ENCODE results near the gene PPP4R2.
A peak's percentile ranks its signal among the peaks of the same experiment; 100 is the strongest.
"Not testable (repeated sequence)": the region's sequence is repeated elsewhere in the genome, so short reads cannot be mapped to it uniquely, and the experiment has no call there.

Gene PPP4R2

DNA sequence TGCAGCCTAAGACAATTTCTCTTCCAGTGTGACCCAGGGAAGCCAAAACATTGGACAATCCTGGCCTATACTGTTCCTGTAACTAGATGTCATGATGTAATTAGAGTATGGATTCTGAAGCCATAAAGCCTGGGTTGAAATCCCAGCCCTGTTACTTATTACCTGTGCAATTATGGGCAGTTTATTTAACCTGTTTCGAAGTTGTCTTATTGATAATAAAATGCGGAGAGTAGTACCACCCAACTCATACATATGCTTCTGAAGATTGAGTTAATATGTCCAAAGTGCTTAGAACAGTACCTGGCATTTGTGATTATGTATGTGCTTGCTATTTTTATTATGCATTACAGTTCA lies 30.1 kb downstream of the PPP4R2 start:
- no peak for DNase-seq

DNA sequence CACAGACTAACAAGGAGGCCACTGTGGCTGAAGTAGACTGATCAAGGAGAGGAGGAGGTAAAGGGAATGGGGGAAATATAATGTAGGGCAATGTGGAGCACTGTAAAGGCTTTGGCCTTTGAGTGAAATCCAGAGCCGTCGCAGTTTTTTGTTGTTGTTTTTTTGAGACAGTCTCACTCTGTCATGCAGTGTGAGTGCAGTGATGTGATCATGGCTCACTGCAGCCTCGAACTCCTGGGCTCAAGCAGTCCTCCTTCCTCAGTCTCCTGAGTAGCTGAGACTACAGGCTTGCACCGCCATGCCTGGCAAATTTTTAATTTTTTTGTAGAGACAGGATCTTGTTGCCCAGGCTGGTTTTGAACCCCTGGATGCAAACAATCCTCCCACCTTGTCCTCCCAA lies 32.2 kb downstream of the PPP4R2 start:
- DNase-seq, result no peak

DNA sequence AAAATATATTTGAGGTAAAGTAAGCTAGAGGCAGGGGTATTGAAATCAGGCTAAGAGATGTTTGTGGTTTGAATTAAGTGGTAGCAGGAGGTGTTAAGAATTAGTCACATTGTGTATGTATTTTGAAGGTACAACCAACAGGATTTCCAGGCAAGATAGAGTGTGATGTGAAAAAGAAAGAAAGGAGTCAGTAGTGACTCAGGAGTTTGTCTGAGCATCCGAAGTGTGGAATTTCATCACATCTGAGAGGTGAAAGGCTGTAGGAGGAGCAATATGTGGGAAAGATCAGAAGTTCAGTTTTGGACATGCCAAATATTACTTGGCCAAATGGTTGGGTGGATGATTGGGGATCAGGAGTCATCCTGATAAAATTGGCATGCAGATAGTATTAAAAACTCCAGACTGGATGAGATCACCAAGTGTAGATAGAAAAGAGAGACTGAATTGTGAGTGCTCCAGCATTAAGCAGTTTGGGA lies 32.7 kb downstream of the PPP4R2 start:
- peak in 1 of 2 donors; percentile 30 for DNase-seq

DNA sequence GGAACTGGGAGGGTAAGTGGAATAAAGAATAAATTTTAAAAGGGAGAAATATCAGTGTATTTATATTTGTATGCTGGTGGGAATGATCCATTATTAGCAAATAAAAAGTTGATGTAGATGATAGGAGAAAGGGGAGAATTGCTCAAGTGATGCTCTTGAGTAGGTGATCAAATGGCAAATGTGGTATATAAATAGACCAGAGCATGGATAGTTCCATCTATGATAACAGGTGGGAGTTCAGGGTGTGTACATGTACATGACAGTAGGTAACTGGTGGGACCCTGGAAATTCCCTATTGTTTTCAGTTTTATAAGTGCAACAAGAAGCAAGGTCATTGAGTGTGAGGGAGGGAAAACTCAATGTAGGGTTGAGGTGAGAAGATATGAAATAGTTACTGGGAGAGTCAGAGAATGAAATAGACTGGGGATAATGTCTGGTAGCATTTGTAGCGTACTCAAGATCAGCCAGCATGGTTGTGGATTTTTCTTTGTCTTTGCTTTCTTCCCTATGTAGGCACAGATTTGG lies 33.5 kb downstream of the PPP4R2 start:
- DNase-seq, result no peak

DNA sequence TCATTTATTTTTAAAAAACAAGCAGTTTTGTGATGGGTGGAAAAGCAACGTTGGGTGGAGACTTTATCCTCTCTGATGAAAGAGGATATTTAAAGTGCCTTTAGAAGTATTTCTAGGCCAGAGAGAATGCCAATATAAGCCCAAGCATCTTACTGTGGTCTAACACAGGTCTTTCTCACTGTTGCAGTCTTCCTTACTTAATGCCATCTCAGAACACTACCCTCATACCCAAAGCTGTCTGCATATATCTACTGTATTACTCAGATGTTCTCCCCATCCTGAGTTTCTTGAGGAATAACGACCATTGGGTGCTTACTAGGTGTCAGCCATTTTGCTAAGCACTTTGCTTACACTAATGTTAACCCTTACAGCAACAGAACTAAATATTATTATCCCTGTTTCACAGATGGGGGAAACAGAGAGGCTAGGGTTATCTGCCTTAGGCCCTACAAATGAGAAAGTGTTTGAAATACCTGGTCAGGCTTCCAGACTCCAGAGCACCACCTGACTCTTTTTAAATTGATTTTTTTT lies 35.0 kb downstream of the PPP4R2 start:
- no peak for DNase-seq

DNA sequence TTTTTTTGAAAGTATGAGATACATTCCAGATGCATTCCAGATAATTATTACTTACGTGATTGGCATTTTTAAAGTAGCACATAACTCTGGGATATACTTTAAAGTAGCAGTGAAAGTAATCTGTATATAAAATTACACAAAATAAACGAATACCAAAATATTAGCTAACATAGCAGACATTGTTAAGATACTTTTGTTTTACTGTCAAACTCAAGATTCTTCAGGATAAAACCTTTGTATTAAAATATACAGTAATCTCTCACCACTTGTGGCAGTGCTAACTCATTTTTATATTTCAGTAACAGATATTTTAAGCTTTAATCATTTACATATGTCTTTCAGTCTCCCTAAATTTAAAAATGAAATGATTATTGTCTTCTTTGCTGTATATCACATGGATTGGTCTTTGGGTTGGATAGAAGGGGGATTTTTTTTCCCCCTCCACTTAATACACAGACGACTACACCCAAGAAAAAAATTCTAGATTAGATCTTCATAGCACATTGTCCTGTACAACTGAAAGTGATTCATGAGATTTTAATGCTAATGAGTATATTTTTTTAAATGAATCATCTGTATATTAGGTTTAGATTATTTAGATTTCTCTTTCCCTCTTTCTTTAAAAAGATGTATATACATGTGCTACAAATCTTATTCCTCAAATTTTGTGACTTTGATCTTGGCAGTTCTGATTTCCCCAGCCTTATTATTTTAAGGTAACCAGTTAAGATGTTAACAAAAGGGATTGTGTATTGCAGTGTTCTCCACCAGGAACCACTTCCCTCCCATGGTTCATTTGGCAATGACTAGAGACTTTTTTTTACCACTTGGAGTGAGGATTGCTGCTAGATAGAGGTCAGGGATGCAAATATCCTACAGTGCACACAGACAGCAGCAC lies 40.3 kb downstream of the PPP4R2 start:
- no peak for DNase-seq

DNA sequence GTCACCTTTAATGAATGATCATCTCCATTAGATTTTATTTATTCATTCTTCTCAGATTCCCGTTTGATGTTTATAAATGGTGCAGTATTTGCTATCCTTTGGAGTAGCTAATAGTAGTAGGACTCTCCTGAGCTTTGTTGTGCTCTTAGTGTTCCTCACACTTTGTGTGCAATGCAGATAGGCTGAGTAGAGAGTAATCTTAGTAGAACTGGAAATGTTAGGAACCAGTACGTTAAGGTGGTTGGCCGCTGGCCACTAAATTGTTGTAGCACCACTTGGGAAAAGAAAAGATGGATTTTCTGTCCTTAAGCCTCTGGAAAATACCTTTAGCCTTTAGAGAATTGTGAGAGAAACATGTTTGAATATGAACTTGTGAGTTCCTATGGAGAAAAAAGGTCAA lies 44.9 kb downstream of the PPP4R2 start:
- DNase-seq, result no peak

DNA sequence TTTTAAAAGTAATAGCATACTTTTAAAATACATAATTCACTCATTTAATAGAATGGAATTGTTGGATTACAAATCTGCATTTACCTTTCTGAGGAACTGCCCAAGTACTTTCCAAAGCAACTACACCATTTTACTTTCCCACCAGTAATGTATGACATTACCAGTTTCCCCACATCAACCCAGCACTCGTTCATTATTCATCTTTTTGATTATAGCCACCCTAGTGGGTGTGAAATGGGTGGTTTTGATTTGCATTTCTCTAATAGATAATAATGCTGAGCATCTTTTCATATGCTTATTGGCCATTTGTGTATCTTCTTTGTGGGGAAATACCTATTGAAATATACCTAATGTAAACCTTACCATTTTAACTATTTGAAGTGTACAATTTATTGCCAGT lies 46.8 kb downstream of the PPP4R2 start:
- DNase-seq, result no peak

DNA sequence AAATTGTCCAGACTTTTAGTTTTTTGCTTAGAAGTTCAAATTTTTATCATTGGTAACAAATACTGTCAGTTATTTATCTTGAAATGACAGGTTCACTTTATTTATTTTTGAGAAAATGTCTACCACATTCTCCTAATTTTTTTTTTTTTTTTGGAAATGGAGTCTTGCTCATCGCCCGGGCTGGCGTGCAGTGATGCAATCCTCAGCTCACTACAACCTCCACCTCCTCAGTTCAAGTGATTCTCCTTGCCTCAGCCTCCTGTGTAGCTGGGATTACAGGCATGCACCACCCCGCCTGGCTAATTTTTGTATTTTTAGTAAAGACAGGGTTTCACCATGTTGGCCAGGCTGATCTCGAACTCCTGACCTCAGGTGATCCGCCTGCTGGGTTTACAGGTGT lies 48.8 kb downstream of the PPP4R2 start:
- no peak for DNase-seq

DNA sequence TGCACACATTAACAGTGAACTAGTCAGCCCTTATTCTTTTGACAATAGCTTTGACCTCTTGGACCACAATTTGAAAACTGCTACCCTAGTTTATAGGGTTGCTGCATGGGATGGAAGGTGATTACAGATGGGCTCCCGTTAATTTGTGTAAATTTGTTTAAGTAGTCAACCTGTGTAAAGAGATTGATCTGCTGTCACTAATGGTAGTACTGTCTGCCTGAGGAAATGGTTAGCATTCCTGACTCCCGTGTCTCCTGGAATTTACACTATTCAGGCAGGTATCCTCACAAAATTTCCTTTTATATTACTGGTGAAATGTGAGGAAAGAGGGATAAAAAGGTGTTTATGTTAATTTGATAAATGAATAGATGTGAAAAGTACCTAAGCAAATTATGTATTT lies 49.6 kb downstream of the PPP4R2 start:
- DNase-seq, result no peak

DNA sequence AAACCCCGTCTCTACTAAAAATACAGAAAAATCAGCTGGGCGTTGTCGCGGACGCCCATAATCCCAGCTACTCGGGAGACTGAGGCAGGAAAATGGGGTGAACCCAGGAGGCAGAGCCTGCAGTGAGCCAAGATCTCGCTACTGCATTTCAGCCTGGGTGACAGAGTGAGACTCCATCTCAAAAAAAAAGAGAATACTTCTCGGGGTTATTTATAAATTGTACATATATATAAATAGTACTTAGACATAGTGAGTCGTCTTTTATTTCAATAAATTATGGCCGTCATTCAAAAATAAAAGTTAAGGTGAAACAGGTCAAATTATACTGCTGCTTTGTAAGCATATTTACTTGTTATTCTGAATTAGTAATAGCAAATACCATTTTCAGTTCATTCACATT lies 52.7 kb downstream of the PPP4R2 start:
- DNase-seq, result no peak

DNA sequence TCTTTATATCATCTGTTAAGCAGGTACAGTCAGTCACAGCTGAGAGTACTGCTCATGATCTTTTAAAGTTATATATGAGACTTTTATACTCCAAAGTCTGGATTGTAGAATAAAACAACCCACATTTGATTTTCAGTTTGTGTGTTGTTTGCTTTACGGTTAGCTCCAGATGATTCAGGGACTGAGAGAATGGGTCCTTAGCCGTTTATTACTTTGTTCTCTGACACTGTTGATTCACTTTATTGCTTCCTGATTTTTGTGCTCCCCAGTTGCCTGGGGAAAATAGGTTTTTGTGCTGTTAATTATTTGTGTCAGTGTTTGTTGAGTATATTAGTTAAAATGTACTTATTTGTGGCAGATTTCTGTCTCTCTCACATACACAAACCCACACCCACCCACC lies 56.2 kb downstream of the PPP4R2 start:
- no peak for DNase-seq

DNA sequence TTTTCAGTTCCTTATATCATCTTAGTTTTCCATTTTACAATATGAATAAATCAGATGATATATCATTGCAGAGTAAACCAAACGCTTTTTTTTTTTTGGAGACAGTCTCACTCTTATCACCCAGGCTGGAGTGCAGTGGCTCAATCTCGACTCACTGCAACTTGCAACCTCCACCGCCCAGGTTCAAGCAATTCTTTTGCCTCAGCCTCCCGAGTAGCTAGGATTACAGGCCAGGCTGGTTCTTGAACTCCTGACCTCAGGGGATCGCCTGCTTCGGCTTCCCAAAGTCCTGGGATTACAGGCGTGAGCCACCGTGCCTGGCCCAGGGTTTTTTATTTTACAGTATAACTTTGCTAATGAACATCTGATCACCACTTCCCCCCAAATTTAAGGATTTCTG lies 59.0 kb downstream of the PPP4R2 start:
- DNase-seq, result no peak

DNA sequence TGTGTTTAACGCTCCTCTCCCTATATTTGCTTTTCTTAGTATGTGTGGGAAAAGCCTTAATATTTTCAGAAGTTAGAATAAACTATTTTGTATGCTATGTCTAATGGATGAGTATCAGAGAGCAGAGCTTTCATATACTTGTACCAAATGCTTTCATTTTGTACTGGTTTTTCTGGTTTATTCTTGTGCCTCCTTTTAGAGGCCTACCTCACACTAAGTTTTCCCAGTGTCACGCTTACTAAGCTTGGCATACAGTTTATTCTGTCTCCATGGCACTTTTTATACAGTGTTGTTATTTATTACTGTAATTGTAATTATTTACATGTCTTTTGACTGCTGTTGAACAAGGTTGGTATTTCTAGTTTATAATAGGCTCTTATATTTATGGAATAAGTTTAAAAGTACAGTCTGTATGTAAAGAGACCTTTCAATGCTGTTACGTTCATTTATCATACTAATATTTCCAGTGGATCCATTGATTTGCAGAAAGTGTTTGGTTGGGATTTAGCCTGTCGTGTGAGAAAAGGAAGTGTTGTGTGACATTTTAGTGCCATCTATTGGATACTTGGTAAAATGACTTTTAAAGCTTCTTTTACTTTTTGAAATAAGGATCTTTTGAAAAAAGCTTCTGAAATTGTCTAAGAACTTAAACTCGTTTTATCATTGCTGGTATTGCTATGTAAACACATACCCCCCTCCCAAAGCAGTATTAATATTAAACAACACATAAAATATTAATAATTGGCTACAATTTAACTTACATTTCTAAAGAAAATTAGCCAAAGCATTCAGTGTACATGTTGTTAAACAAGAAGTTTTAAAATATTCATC lies 59.6 kb downstream of the PPP4R2 start:
- peak in 1 of 2 donors; percentile 48 for DNase-seq

DNA sequence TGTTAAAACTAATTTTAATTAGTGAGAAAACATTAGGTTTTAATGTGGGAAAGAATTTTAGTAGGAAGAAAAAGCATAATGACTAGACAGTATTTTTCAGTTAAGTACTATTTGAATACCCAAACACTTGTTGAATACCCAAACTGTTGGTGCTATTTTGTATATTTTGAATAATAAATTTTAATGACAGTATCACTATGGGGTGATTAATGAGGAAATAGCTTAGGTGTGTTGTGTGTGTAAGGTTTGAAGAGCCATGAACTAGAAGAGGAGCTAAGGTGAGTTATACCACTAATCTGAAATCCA lies 60.2 kb downstream of the PPP4R2 start:
- no peak for DNase-seq

DNA sequence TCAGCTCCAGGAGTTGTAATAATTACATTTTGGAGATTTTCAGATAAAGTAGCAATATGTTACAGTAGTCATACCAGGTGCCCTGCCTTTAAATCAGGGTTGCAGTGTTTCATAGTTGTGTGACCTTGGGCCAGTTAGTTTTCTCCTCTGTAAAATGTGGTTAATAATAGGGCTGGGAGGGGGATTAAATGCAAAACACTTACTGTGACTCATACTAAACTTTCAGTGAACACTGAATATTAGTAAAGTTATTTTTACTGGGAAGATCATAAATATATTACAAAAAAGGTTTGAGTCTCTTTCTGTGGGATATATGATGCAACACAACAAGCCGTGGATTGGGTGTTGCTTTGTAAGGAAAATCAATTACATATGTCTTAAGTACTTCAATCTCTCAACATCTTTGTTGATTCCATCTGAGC lies 63.7 kb downstream of the PPP4R2 start:
- DNase-seq, result no peak

DNA sequence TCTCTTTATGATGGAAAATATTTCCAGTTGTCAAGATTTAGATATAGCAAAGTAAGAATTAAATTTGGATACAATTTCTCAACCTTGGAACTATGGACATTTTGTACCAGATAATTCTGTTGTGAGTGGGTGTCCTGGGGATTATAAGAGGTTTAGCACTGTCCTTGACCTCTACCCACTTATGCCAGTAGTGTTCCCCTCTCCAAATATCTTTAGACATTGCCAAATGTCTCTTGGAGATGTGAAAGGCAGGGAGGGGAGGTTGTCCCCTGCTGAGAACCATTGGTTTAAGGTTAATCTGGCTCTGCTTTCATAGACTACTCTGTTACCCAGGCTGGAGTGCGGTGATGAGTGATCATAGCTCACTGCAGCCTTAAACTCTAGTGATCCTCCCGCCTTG lies 64.8 kb downstream of the PPP4R2 start, which contains the start of gene EBLN2:
Gene EBLN2 (plus strand): TSS at position 244 of the 400 bp plus-strand sequence. CDS start 423 bp downstream, outside the sequence.
- no peak for DNase-seq

DNA sequence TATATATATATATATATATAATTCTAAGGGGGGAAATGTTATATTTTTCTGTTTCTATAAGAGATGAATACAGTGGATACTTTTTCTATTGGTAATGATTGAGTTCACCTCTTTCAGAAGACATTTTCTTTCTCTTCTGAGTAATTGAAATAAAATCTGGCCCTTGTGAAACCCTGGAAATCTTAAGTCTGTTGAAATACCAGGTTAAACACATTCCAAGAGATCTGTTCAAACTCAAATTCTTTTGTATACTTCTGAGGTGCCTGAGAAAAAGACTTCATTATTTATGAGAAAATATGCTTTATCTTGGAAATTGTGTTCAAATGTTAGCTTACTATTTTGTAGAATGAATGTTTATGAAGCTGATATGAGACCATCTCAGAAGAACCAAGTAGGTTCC lies 69.6 kb downstream of the PPP4R2 start:
- not testable (repeated sequence) for DNase-seq

DNA sequence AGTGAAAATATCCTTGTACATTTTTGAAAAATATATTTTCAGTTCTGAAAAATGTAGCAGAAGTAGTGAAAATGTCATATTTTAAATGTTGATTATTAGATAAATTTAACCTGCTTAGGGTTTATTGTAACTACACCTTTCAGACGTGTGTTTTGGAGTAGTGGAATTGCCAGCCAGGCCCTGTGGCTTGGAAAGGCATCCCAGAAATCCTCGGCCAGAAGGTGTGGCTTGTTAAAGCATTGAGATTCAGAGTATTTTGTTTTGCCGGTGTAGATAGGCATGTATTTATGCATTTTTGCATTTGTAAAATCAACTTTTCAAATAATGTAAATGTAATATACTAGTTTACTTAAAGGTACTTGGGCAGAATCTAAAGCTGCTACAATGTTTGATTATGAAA lies 71.8 kb downstream of the PPP4R2 start:
- DNase-seq, result no peak

DNA sequence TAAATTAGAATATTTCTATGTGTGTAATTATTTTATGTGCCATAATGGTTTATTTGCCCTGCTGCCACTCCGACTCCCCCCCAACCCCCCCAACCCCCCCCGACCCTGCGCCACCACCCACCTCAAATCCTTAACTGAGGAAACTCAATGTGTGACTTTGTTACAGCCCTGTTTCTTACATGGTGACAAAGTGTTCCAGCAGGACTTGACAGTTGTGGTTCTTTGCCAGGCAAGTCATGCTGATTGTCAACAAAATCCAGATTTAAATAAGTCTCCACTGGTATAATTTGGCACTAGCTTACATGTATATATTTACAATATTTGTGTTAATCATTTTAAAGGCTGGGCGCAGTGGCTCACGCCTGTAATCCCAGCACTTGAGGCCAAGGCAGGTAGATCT lies 72.6 kb downstream of the PPP4R2 start:
- DNase-seq, result no peak

DNA sequence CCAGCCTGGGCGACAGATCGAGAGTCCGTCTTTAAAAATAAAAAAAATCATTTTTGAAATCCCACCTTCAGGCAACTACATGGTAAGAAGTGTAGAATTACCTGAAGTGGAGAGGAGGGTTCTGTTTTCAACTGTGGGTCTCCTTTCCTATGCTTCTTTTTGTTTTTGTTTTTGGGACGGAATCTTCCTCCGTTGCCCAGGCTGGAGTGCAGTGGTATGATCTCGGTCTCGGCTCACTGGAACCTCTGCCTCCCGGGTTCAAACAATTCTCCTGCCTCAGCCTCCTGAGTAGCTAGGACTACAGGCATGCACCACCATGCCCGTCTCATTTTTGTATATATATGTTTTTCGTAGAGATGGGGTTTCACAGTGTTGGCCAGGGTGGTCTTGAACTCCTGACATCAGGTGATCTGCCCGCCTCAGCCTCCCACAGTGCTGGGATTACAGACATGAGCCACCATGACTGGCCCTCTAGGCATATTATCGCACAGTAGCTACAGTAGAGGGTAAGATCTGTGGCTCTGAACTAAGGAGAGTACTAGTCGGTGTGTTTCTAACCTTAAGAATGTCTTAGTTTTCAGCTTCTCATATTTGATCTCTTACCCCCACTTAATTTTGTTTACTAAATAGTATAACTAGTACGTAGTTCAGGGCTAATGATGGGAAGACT lies 73.3 kb downstream of the PPP4R2 start:
- no peak for DNase-seq

DNA sequence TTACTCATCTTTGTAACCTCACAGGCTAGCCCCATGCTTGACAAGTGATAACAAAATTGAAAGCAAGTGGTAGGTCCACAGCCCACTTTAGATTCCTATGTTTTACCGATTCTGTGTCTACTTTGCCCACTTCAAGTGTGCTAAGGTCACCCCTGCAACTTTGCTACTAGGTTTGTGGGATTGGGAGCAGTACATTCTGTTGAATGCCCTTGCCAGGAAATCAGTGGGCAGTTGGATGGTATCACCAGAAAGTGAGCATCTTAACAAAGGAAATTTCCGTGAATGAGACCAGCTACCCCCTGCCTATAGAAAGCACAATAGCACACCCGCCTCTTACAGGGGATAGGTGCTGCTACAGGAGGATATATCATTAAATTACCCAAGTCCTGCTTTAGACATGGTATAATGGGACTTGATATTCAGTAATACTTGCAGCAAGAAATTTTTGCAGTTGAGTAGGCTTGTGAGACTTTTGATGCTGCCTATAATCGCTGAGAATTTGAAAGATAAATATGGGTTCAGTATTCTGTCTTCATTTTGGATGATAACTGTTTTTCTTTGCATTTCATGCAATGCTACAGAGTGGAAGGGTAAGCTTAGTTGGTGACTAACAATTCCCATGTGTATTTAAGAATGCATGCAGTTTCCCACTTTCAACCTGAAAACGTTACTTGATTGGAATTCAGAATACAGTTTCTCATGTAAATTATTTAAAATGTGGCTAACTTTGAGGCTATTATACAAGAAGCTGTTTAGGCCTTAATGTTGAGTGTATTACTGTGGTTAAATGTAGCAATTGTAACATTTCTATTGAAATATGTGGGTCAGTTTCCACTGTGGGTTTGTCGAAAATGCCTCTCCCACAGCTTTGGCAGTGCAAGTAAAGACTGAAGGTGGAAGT lies 74.3 kb downstream of the PPP4R2 start:
- DNase-seq, result no peak
